Natural killer cell treated with Interleukin-12 subunit alpha and Interleukin-12 subunit beta and Interleukin-15 and Interleukin-18, amount 100 ng/mL, for 72 hours (primary cell): ENCODE data around the gene ADA. TPM values are rescaled to one million over a fixed set of nuclear protein-coding genes. Genes with fewer than 3 reads are reported as not detected.

Experiments used
- ATAC-seq, 2 donors: fragments of 150-1000 bp; cut with Tn5 transposase in 1 of 2; sonication (Bioruptor Pico), chemical (Tn5 transposase) in 1 of 2; 2 replicates each; pipeline ENCODE4 v1.10.0; 2021
- DNase-seq: peaks from one replicate; pipeline ENCODE4 v3.0.0; 2022; ENCODE audit warnings: low spot score
- H3K27ac Mint-ChIP-seq, 2 donors: 1 replicate in 1 of 2; 2 replicates in 1 of 2; pipeline ENCODE4 v1.8.0; 2022; ENCODE audit warnings: mixed read lengths in 2 of 2, mild to moderate bottlenecking in 1 of 2, moderate library complexity in 1 of 2
- H3K27me3 Mint-ChIP-seq, 2 donors: 1 replicate in 1 of 2; 2 replicates in 1 of 2; pipeline ENCODE4 v1.8.0; 2022; ENCODE audit warnings: mixed read lengths in 2 of 2
- H3K36me3 Mint-ChIP-seq: one replicate; pipeline ENCODE4 v1.8.0; 2022; ENCODE audit warnings: mixed read lengths
- H3K4me1 Mint-ChIP-seq, 2 donors: 1 replicate in 1 of 2; 2 replicates in 1 of 2; pipeline ENCODE4 v1.8.0; 2022; ENCODE audit warnings: low read depth in 2 of 2, mixed read lengths in 2 of 2, mild to moderate bottlenecking in 1 of 2
- H3K4me3 Mint-ChIP-seq: one replicate; pipeline ENCODE4 v1.8.0; 2022; ENCODE audit warnings: mixed read lengths
- H3K9me3 Mint-ChIP-seq: 2 replicates; pipeline ENCODE4 v1.8.0; 2022; ENCODE audit warnings: mixed read lengths
- total RNA-seq, 2 donors: library from RNA; stranded (reverse); gene quantifications; one replicate each; pipeline ENCODE4 v1.2.3, GENCODE V29; 2022

The ADA gene
- total RNA-seq, 2 donors from 2014 or later, result 31.9 to 42.7 TPM

DNA sequence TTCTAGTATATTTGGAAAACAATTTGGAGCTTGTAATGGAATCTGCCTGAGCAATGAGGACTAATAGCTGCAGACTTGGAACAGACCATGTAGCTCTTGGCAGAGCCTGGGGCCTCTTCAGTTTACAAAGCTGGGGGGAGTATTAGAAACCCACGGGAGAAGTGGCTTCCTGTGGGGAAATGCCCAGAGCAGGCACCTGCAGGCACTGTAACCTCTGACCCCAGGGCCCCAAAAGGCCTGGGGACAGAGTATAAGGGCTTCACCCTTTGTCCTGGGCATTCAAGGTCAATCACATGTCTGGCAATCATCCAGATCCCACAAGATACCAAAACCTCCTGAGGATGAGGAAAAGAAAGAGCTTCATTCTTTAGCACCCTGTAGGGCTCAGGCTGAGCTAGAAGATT, 49.7 kb downstream of the ADA start:
- DNase-seq (no peak), ATAC-seq (no peak)
- Mint-ChIP-seq H3K36me3 (no peaks in the 10 kb centered on the region), H3K4me1 (peaks cover 15% of the 10 kb centered on the region in 2 donors), H3K27me3 (no peaks in the 10 kb centered on the region), H3K4me3 (no peak overlapping the region), H3K9me3 (no peaks in the 10 kb centered on the region), H3K27ac (no peak overlapping the region)

- no peak overlapping the region for H3K27ac Mint-ChIP-seq
- H3K4me3 Mint-ChIP-seq, result no peak overlapping the region
- no peaks in the 10 kb centered on the region for H3K36me3 Mint-ChIP-seq
- no peaks in the 10 kb centered on the region for H3K27me3 Mint-ChIP-seq
- no peaks in the 10 kb centered on the region for H3K9me3 Mint-ChIP-seq
- H3K4me1 Mint-ChIP-seq, result peaks cover 15% of the 10 kb centered on the region in 2 donors
- ATAC-seq (no peak), DNase-seq (no peak)
Measured at GRCh38 chr20:44601236-44601671, 50.2 kb downstream of the ADA start.

DNA sequence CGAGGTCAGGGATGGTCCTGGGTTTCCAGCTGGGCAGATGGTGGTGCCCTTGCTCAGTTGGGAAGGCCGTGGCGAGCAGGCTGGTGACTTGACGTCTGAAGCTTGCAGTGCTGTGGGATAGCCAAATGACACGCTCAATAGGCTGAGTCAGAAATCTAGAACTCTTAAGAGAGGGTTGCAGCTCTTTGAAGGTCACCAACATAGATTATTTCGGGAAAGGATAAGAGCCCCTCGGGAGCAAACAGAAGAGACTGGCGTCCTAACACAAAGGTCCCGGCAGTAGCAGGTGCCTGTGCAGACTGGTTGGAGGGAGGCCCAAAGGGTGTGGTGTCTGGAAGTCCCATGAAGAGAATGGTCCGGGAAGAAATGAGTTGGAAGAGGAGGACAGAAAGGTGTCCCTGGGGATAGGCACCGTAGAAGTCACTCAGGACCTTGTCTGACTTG, 50.7 kb downstream of the ADA start:
- H3K4me3 Mint-ChIP-seq, result no peak overlapping the region
- H3K36me3 Mint-ChIP-seq, result no peaks in the 10 kb centered on the region
- no peak overlapping the region for H3K27ac Mint-ChIP-seq
- peaks cover 15% of the 10 kb centered on the region in 2 donors for H3K4me1 Mint-ChIP-seq
- ATAC-seq, result no peak
- no peaks in the 10 kb centered on the region for H3K9me3 Mint-ChIP-seq
- no peaks in the 10 kb centered on the region for H3K27me3 Mint-ChIP-seq
- DNase-seq, result no peak

DNA sequence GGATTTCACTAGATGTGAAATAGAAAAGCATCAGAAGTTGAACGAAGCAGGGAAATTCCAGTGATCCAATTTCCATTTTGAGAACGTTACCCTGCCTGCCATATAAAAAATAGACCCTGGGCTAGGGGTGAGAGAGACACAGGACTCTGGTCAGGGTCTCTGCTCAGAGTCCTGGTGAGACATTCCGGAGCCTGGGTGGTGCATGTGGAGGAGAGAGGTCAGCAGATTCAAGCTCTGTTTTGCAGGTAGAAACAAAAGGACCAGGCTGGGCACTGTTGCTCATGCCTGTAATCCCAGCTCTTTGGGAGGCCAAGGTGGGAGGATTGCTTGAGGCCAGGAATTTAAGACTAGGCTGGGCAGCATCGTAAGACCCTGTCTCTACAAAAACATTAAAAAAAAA, 51.2 kb downstream of the ADA start:
- no peak for DNase-seq
- Mint-ChIP-seq H3K4me3 (no peak overlapping the region), H3K4me1 (peaks cover 15% of the 10 kb centered on the region in 2 donors), H3K9me3 (no peaks in the 10 kb centered on the region), H3K27me3 (no peaks in the 10 kb centered on the region), H3K36me3 (no peaks in the 10 kb centered on the region), H3K27ac (peak overlapping the region in 1 of 2 donors; percentile 23)
- ATAC-seq, result no peak

DNA sequence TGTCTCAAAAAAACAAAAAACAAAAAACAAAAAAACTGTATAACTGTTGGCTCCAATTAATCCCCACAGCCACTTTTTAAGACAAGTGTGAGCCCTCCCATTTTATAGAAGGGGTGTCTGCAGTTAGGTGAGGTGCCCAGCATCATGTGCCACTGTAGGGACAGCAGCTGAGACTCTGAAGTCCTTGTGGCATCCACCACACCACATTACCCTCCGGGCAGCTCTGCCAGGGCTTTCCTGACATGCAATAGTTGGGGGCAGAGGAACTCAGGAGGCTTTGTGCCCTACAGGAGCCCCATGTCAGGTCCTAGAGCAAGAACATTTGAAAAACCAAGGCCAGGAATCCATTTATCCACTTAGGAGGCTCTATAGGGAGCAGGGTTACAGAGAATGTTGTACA, 51.8 kb downstream of the ADA start:
- H3K27ac Mint-ChIP-seq, result peak overlapping the region in 1 of 2 donors; percentile 23
- DNase-seq, result no peak
- peaks cover 15% of the 10 kb centered on the region in 2 donors for H3K4me1 Mint-ChIP-seq
- no peaks in the 10 kb centered on the region for H3K36me3 Mint-ChIP-seq
- no peaks in the 10 kb centered on the region for H3K9me3 Mint-ChIP-seq
- no peak for ATAC-seq
- no peak overlapping the region for H3K4me3 Mint-ChIP-seq
- H3K27me3 Mint-ChIP-seq, result no peaks in the 10 kb centered on the region

GRCh38 chr20:44598423-44599305, 52.8 kb downstream of the ADA start:
- Mint-ChIP-seq H3K9me3 (no peaks in the 10 kb centered on the region), H3K36me3 (no peaks in the 10 kb centered on the region), H3K27me3 (no peaks in the 10 kb centered on the region), H3K4me1 (peaks cover 15 to 20% of the 10 kb centered on the region in 2 donors), H3K27ac (peak overlapping the region; percentile 79 to 92), H3K4me3 (peak overlapping the region; percentile 76)
- ATAC-seq (peak; percentile 80 to 90), DNase-seq (no peak)

GRCh38 chr20:44597930-44598329, 53.6 kb downstream of the ADA start:
- no peaks in the 10 kb centered on the region for H3K36me3 Mint-ChIP-seq
- peak overlapping the region; percentile 79 to 92 for H3K27ac Mint-ChIP-seq
- no peaks in the 10 kb centered on the region for H3K9me3 Mint-ChIP-seq
- DNase-seq (no peak), ATAC-seq (no peak)
- H3K4me3 Mint-ChIP-seq, result peak overlapping the region; percentile 76
- H3K4me1 Mint-ChIP-seq, result peaks cover 15 to 20% of the 10 kb centered on the region in 2 donors
- no peaks in the 10 kb centered on the region for H3K27me3 Mint-ChIP-seq

- no peaks in the 10 kb centered on the region for H3K36me3 Mint-ChIP-seq
- peak overlapping the region; percentile 79 to 92 for H3K27ac Mint-ChIP-seq
- DNase-seq (no peak), ATAC-seq (no peak)
- H3K4me1 Mint-ChIP-seq, result peaks cover 15 to 20% of the 10 kb centered on the region in 2 donors
- H3K4me3 Mint-ChIP-seq, result no peak overlapping the region
- H3K27me3 Mint-ChIP-seq, result no peaks in the 10 kb centered on the region
- no peaks in the 10 kb centered on the region for H3K9me3 Mint-ChIP-seq
Measured at GRCh38 chr20:44597516-44597915, 54.0 kb downstream of the ADA start.

- Mint-ChIP-seq H3K4me3 (no peak overlapping the region), H3K27ac (no peak overlapping the region), H3K4me1 (peaks cover 15 to 20% of the 10 kb centered on the region in 2 donors), H3K9me3 (no peaks in the 10 kb centered on the region), H3K27me3 (no peaks in the 10 kb centered on the region), H3K36me3 (no peaks in the 10 kb centered on the region)
- ATAC-seq (no peak), DNase-seq (no peak)
Measured at GRCh38 chr20:44596876-44597275, 54.6 kb downstream of the ADA start.

GRCh38 chr20:44596010-44596409, 55.5 kb downstream of the ADA start:
- Mint-ChIP-seq H3K4me3 (no peak overlapping the region), H3K9me3 (no peaks in the 10 kb centered on the region), H3K4me1 (peaks cover 15 to 20% of the 10 kb centered on the region in 2 donors), H3K27me3 (no peaks in the 10 kb centered on the region), H3K36me3 (no peaks in the 10 kb centered on the region), H3K27ac (no peak overlapping the region)
- DNase-seq (no peak), ATAC-seq (no peak)

DNA sequence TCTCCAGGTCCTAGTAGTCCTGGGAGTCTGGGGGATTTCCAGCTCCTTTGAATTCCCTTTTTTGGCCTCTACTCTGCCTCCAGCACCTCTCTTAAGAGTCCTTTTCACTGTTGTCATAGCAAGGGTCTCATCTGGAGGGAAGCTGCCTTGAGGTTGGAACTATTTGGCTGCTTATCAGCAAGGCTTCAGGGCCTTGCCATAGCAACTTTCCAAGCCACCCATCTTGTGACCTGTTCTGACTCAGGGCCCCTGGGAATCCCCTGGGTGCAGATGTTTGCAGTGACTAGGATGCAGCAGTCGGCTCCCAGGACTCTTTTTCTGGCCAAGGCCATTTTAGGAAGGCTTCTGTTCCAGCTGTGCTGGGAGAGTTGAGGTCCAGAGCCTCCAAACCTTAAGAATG, 56.8 kb downstream of the ADA start:
- Mint-ChIP-seq H3K27ac (no peak overlapping the region), H3K36me3 (no peaks in the 10 kb centered on the region), H3K4me3 (no peak overlapping the region), H3K9me3 (no peaks in the 10 kb centered on the region), H3K4me1 (peaks cover 15 to 20% of the 10 kb centered on the region in 2 donors), H3K27me3 (no peaks in the 10 kb centered on the region)
- no peak for DNase-seq
- no peak for ATAC-seq

DNA sequence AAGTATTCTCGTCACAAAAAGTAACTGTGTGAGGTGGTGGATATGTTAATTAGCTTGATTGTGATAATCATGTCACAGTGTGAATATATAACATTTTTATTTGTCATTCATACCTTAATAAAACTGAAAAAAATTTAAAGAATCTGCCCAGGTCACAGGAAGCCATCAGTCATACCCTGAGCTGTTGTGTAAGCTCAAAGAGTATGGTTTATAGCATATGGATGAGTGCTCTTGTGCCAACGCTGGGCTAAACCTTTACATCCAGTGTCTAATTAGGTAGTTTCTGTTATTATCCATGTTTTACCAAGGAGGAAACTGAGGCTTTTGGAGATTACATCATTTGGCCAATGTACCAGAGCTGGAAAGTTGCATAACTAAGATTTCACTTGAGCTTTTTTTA, 57.7 kb downstream of the ADA start:
- no peak overlapping the region for H3K4me3 Mint-ChIP-seq
- no peak overlapping the region for H3K27ac Mint-ChIP-seq
- H3K27me3 Mint-ChIP-seq, result no peaks in the 10 kb centered on the region
- no peaks in the 10 kb centered on the region for H3K36me3 Mint-ChIP-seq
- peaks cover 10 to 15% of the 10 kb centered on the region in 2 donors for H3K4me1 Mint-ChIP-seq
- no peak for DNase-seq
- H3K9me3 Mint-ChIP-seq, result no peaks in the 10 kb centered on the region
- no peak for ATAC-seq

DNA sequence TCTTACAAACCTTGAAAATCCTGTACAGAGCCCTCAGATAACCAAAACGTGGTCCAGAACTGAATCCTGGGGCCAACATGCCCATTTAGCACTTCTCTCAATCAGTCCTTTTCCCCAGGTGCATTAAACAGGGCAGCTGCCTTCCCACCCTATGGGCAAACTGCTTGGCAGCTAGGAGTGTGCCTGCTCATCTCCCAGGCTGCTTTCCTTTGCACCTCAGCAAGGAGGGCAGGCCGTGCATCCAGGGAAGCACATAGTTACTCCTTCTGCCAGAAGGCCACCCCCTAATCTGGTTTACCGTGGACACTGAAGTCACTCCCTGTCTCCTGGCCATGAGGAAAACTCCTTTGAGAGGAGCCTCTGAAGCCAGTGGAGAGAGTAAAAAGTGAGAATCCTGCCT, 59.1 kb downstream of the ADA start:
- peaks cover 0 to 3% of the 10 kb centered on the region in 2 donors for H3K27me3 Mint-ChIP-seq
- H3K4me3 Mint-ChIP-seq, result no peak overlapping the region
- H3K36me3 Mint-ChIP-seq, result no peaks in the 10 kb centered on the region
- no peaks in the 10 kb centered on the region for H3K9me3 Mint-ChIP-seq
- peaks cover 0 to 5% of the 10 kb centered on the region in 2 donors for H3K4me1 Mint-ChIP-seq
- DNase-seq (no peak), ATAC-seq (no peak)
- H3K27ac Mint-ChIP-seq, result no peak overlapping the region

- DNase-seq, result no peak
- H3K9me3 Mint-ChIP-seq, result no peaks in the 10 kb centered on the region
- no peak overlapping the region for H3K4me3 Mint-ChIP-seq
- no peak for ATAC-seq
- H3K27me3 Mint-ChIP-seq, result peaks cover 0 to 3% of the 10 kb centered on the region in 2 donors
- peaks cover 0 to 5% of the 10 kb centered on the region in 2 donors for H3K4me1 Mint-ChIP-seq
- H3K27ac Mint-ChIP-seq, result no peak overlapping the region
- H3K36me3 Mint-ChIP-seq, result no peaks in the 10 kb centered on the region
Measured at GRCh38 chr20:44590980-44591778, 60.3 kb downstream of the ADA start.
